HK-2 (cell line): Measurements from ENCODE around the gene DDIT4.
"Not testable (repeated sequence)": the region's sequence is repeated elsewhere in the genome, so short reads cannot be mapped to it uniquely, and the experiment has no call there.

Experiments used
- DNase-seq: peaks from one replicate; pipeline ENCODE4 v3.0.0-alpha.2; 2018; ENCODE audit not compliant: unreplicated experiment

Gene DDIT4

DNA sequence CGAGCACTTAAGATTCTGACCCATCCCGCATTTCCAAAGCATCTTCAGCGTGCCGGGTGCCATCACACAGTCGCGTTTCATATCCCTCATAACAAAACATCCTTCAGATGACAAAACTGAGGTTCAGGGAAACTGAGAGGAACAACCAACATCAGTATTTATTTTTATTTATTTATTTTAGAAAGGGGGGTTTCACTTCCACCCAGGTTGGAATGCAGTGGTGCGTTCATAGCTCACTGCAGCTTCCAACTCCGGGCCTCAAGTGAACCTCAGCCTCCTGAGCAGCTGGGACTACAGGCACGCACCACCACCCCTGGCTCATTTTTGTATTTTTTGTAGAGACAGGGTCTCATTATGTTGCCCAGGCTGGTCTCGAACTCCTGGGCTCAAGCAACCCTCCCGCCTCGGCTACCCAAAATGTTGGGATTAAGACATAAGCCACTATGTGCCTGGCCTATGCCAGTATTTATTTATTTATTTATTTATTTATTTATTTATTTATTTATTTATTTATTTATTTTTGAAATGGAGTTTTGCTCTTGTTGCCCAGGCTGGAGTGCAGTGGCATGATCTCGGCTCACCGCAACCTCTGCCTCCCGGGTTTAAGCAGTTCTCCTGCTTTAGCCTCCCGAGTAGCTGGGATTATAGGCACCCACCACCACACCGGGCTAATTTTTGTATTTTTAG lies 24.4 kb upstream of the DDIT4 start:
- DNase-seq: not testable (repeated sequence)

GRCh38 chr10:72250666-72251065 lies 23.1 kb upstream of the DDIT4 start:
- DNase-seq: no peak

DNA sequence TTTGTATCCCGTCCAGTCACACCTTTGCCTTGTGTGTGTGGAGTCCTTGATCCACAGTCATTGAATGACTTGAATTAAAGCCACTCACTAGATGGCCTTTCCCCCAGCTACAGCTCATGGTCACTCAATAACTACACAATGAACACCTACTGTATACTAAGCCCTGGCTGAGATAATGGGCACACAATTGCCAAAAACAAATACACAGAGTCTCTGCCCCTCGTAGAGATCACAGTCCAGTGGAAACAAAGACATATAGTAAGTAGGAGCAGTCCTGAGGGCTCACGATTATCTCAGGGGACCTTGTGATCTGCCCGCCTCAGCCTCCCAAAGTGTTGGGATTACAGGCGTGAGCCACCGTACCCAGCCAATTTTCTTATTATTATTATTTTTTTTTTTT lies 22.1 kb upstream of the DDIT4 start:
- DNase-seq: no peak

DNA sequence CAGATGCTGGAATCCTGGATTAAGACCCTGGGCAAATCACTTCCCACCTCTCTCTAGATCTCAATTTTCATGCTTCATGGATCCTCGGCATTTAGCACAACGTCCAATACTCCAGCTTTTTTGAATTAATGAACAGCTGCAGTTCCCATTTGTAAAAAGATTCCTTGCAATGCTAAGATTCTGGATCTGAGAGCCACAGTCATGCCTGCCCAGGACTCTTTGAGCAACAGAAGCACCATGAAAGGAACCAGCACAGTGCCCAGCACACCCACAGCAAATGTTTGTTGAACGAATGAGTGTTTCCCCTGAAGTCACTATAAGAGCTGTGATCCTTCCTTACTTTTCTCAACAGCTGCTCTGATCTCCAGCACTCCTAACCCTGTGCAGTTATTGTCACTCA lies 20.8 kb upstream of the DDIT4 start:
- DNase-seq: no peak

DNA sequence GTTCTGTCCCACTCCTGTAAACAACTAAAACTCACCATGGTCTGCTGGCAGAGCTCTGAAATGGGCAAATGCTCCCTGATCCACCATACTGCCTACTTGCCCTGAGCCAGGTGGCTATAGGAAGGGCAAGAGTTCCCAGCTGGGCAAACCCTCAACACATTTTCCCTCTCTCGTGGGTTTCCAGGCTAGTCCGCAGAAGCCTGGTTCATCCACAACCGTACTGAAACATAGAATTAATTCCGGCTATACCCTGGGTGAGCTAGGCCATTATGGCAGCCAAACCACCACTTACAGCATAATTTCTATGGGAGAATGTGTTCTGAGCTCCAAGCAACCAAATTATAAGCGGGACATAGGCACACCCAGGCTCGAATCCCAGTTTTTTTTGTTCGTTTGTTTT lies 20.1 kb upstream of the DDIT4 start:
- DNase-seq: no peak

GRCh38 chr10:72254813-72255568 lies 18.7 kb upstream of the DDIT4 start:
- peak; percentile 67 for DNase-seq

DNA sequence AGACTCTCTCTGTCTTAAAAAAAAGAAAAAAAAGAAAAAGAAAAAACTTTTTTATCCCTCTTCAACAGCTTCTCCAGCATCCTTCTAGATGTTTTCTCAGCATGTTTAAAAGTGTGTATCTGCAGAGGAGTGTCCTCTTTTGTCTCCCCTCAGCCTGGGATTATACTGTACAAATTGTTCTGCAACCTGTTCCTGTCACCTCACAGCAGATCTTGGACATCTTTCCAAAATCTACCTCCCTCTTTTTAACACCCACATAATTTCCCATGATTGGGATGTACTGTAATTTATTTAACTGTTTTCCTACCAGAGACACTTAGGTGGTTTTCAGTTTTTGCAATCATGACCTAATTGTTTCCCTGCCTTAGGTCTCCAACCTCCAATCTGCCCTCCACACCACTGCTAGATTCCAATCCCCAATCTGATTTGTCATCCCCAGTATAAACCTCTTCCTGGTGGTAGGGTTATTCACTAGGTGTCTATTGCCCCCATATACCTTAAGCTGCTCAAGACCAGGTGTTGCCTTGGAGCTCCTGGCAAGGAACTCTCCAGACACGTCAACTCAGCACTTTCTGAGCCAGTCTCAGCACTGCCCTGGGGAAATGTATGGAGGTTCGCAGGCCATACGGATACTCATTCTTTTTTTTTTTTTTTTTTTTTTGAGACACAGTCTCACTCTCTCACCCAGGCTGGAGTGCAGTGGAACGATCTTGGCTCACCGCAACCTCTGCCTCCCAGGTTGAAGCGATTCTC lies 17.6 kb upstream of the DDIT4 start:
- DNase-seq: no peak

- DNase-seq: no peak
Measured at GRCh38 chr10:72257051-72257892, 16.5 kb upstream of the DDIT4 start.

DNA sequence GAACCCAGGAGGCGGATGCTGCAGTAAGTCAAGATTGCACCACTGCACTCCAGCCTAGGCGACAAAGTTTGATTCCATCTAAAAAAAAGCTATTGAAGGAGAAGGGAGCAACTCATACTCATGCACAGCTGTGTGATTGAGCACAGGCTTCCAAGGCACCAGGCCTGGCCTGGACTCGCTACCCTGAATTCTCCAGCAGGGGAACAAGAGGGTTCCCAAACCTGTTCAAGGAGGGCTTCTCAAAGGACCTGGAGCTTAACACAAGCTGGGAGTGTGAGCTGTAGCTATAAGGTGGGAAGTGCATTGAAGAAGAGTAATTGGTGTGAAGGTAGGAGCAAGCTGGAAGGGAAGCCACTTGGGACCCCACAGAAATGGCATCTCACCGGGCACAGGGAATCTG lies 15.1 kb upstream of the DDIT4 start:
- DNase-seq: no peak

GRCh38 chr10:72259491-72260238 lies 14.1 kb upstream of the DDIT4 start:
- no peak for DNase-seq

- no peak for DNase-seq
Measured at GRCh38 chr10:72260239-72260975, 13.3 kb upstream of the DDIT4 start.

DNA sequence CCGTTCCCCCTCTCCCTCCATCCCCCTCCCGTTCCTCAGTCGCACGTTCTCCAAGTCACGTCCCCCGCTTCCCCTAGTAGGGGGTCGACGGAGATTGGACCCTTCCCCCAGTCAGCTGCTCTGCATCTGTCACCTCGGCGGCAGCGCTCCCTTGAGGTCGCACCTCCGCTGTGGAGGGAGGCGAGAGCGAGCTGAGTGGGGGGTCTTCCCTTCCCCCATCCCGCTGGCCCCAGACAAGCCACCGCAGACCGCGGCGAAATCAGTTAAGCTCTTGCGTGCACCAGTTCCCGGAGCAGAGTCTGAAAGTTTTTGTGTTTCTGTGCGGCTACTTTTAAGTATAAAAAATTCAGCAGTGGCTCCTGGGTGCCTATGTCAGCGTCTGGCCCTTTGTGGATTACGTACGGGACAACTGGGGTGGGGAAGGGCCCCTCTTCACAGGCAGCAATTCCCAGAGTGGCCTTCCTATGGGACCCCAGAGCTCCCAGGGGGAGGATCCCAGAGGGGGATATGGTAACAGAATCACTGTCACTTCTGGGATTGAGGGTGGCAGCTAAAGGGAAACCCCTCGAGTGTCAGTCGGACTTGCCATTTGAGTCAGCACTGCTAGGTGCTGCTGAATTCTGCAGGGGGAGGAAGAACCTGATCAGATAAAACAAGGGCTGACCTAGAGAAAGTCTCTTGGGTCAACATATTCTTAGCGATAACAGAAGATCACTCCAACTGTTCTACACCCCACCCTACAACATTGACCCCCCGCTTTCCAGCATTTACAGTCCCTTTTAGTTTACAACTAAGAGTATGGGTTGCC lies 12.5 kb upstream of the DDIT4 start:
- peak; percentile 97 for DNase-seq

DNA sequence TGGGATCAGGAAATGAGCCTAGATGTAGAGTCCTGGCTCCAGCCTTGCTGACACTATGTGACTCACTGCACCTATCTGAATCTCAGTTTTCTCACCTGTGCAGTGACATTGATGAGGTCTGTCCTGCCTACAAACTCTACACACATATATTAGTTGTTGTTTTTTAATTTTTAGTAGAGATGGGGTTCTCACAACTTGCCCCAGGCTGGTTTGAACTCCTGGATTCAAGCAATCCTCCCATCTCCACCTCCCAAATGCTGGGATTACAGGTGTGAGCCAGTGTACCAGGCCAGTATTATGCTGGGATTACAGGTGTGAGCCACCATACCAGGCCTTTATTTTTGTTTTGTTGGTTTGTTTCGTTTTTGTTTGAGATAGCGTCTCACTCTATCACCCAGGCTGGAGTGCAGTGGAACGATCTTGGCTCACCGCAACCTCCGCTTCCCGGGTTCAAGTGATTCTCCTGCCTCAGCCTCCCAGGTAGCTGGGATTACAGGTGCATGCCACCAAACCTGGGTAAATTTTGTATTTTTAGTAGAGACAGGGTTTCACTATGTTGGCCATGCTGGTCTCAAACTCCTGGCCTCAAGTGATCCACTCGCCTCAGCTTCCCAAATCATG lies 11.8 kb upstream of the DDIT4 start:
- no peak for DNase-seq

- peak; percentile 40 for DNase-seq
Measured at GRCh38 chr10:72263613-72264241, 10.0 kb upstream of the DDIT4 start.

GRCh38 chr10:72264536-72264935 lies 9.2 kb upstream of the DDIT4 start:
- no peak for DNase-seq

GRCh38 chr10:72265508-72265907 lies 8.2 kb upstream of the DDIT4 start:
- DNase-seq: no peak

- DNase-seq: no peak
Measured at GRCh38 chr10:72265990-72266865, 7.5 kb upstream of the DDIT4 start.

GRCh38 chr10:72267381-72267780 lies 6.3 kb upstream of the DDIT4 start:
- no peak for DNase-seq
